HepG2 (cell line): ENCODE results near the gene VAPA.

ENCODE experiments used
- ATF3 ChIP-seq: sonication (generic); formaldehyde crosslinking; IDR thresholded peaks from 2 replicates; pipeline ENCODE4 v1.4.0; 2020; ENCODE audit warnings: missing genetic modification reagents
- KLF11 ChIP-seq: IDR thresholded peaks from 2 replicates; pipeline ENCODE4 v1.6.1; 2016; ENCODE audit warnings: missing compliant biosample characterization
- ZHX1 ChIP-seq: sonication (generic); formaldehyde crosslinking; IDR thresholded peaks from 2 replicates; pipeline ENCODE4 v1.8.1; 2022; ENCODE audit warnings: low read depth, mild to moderate bottlenecking, missing genetic modification reagents
- ZNF263 ChIP-seq: sonication (generic); formaldehyde crosslinking; IDR thresholded peaks from 2 replicates; pipeline ENCODE4 v1.4.0; 2020; ENCODE audit warnings: missing genetic modification reagents

- TF ChIP-seq KLF11 (no peak), ZNF263 (CRISPR knock-in tag) (no peak), ZHX1 (no peak), ATF3 (no peak)
Measured at GRCh38 chr18:10008006-10008647, 94.3 kb downstream of the VAPA start.
